NCI-H345 (cell line): ENCODE results near the gene EPHA2.
"Not testable (repeated sequence)": the region's sequence is repeated elsewhere in the genome, so short reads cannot be mapped to it uniquely, and the experiment has no call there.

ENCODE experiments used
- DNase-seq: peaks from one replicate; lab custom pipeline; 2025; lab: John Stamatoyannopoulos, UW

EPHA2 gene

GRCh38 chr1:16119504-16119903 lies 36.4 kb downstream of the EPHA2 start:
- DNase-seq, result no peak

GRCh38 chr1:16118706-16119105 lies 37.2 kb downstream of the EPHA2 start:
- DNase-seq, result no peak

GRCh38 chr1:16117936-16118335 lies 37.9 kb downstream of the EPHA2 start:
- DNase-seq, result no peak

- no peak for DNase-seq
These were observed 38.5 kb downstream of the EPHA2 start for GRCh38 chr1:16117369-16117768.

GRCh38 chr1:16116625-16117024 lies 39.2 kb downstream of the EPHA2 start:
- DNase-seq, result no peak

GRCh38 chr1:16116002-16116401 lies 39.9 kb downstream of the EPHA2 start:
- no peak for DNase-seq

- DNase-seq, result no peak
These were observed 40.3 kb downstream of the EPHA2 start for GRCh38 chr1:16115468-16115983.

- no peak for DNase-seq
These were observed 41.1 kb downstream of the EPHA2 start for GRCh38 chr1:16114527-16115467.

GRCh38 chr1:16112596-16113555 lies 43.0 kb downstream of the EPHA2 start:
- DNase-seq, result no peak

- no peak for DNase-seq
These were observed 43.9 kb downstream of the EPHA2 start for GRCh38 chr1:16111771-16112595.

GRCh38 chr1:16110884-16111283 lies 45.0 kb downstream of the EPHA2 start:
- no peak for DNase-seq

GRCh38 chr1:16110456-16110855 lies 45.4 kb downstream of the EPHA2 start:
- DNase-seq, result no peak

GRCh38 chr1:16109571-16109970 lies 46.3 kb downstream of the EPHA2 start:
- DNase-seq, result no peak

- not testable (repeated sequence) for DNase-seq
These were observed 48.8 kb downstream of the EPHA2 start for GRCh38 chr1:16107039-16107438.

- no peak for DNase-seq
These were observed 54.2 kb downstream of the EPHA2 start for GRCh38 chr1:16101623-16102022.

- no peak for DNase-seq
These were observed 56.5 kb downstream of the EPHA2 start for GRCh38 chr1:16099412-16099811.

- no peak for DNase-seq
These were observed 60.4 kb downstream of the EPHA2 start for GRCh38 chr1:16095447-16095846.

- no peak for DNase-seq
These were observed 61.3 kb downstream of the EPHA2 start for GRCh38 chr1:16094453-16095158.

GRCh38 chr1:16093611-16094010 lies 62.3 kb downstream of the EPHA2 start:
- DNase-seq, result no peak

GRCh38 chr1:16092923-16093511 lies 62.9 kb downstream of the EPHA2 start:
- no peak for DNase-seq
